ENCODE results near the gene ERP29.
"Not testable (repeated sequence)": the region's sequence is repeated elsewhere in the genome, so short reads cannot be mapped to it uniquely, and the experiment has no call there.

The ERP29 gene

DNA sequence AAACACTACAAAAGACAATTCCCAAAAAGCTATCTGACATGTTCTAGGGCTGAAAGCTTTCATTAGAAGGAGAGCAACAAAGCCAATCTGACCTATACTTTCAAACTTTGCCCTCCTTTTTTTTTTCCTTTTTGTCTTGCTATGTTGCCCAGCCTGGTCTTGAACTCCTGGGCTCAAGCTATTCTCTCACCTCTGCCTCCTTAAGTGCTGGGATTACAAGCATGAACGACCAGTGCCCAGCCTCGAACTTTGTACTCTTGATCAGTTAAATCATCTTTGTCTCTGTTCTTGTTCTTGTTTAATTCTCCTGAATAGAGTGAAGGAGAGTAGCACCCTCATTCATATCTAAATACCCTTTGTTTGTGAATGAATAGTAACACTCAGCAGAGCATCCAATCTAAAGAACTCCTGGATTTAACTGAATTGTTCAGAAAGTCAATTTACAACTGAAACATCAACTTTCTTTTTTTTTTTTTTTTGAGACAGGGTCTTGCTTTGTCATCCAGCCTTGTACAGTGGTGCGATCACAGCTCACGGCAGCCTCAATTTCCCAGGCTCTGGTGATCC, 22.1 kb downstream of the ERP29 start:
- FAIRE-seq: no peak
- TF ChIP-seq, protein P1, sequence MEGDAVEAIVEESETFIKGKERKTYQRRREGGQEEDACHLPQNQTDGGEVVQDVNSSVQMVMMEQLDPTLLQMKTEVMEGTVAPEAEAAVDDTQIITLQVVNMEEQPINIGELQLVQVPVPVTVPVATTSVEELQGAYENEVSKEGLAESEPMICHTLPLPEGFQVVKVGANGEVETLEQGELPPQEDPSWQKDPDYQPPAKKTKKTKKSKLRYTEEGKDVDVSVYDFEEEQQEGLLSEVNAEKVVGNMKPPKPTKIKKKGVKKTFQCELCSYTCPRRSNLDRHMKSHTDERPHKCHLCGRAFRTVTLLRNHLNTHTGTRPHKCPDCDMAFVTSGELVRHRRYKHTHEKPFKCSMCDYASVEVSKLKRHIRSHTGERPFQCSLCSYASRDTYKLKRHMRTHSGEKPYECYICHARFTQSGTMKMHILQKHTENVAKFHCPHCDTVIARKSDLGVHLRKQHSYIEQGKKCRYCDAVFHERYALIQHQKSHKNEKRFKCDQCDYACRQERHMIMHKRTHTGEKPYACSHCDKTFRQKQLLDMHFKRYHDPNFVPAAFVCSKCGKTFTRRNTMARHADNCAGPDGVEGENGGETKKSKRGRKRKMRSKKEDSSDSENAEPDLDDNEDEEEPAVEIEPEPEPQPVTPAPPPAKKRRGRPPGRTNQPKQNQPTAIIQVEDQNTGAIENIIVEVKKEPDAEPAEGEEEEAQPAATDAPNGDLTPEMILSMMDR (IDR thresholded peaks at IDR 0.05; ENCODE audit: insufficient read depth, missing control alignments): no peak
- DNase-seq (ENCODE audit: insufficient read length, low spot score): no peak

DNA sequence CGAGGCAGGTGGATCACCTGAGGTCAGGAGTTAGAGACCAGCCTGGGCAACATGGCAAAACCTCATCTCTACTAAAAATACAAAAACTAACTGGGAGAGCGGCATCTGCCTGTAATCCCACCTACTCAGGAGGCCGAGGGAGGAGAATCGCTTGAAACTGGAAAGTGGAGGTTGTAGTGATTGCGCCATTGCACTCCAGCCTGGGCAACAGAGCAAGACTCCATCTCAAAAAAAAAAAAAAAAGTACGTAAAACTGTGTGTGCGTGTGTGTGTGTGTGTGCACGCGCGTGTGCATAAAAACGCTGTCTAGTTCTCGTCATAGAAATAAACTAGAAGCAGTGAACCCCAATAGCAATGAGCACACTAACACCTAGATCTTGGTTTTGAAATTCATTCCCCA, 23.4 kb downstream of the ERP29 start:
- not testable (repeated sequence) for FAIRE-seq; DNase-seq (ENCODE audit: insufficient read length, low spot score)

DNA sequence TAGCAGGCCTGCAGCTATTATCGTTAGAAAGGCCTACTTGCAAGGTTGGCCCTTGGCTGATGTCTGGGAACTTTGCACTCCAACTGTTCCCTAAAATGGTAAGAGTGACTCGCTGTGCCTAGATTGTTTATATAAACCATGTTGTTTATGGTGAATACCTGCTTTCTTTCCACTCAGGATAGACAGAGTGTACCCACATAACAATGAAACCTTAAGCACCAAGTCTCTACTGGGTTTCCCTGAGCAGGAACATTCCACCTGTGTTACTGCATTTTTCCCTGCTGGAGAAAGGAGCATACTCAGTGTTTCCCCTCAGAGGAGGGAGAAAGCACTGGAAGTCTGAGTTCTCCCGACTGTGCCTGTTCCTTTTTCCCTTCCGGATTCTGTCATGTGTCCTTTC, 32.8 kb downstream of the ERP29 start:
- TF ChIP-seq, protein P1 (IDR thresholded peaks at IDR 0.05; ENCODE audit: insufficient read depth, missing control alignments): no peak
- DNase-seq (ENCODE audit: insufficient read length, low spot score) (no peak), FAIRE-seq (no peak)

DNA sequence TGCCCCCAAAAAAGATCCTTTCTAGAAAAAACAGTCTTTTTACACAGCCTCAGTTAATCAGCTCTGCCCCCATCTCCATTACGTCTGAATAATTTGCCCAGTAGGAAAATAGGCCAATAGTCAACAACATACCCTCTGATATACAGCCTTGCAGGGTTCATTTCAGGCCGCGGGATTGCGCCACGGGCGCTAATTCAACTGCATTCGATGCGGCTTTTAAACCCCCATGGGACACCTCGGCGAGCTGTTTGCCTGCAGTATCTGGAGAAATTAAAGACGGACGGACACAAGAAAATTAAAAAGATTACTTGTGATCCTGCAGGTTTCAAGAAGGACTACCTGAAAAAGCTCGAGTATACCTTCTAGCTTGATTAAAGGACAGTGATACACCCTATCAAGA, 36.1 kb downstream of the ERP29 start:
- FAIRE-seq: no peak
- TF ChIP-seq, protein P1 (IDR thresholded peaks at IDR 0.05; ENCODE audit: insufficient read depth, missing control alignments): no peak
- DNase-seq (ENCODE audit: insufficient read length, low spot score): no peak

DNA sequence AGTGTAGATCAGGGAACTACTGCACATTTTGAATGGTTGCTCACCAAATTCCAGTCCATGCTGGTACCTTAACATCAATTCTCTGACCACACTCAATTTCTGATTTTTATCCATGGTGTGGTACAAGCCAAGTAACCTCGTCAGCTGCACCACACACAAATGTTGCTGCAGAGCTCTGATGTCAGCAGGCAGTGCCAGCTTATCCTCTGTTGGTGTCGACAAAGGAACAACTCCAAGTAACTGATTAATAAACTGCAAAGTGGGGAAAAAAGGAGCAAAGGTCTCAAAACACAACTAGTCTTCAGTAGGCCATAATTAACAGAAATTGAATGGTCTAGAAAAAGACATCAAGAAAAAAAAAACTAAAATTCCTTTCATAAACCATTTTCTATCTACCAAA, 47.9 kb downstream of the ERP29 start:
- no peak for DNase-seq (ENCODE audit: insufficient read length, low spot score)
- TF ChIP-seq, protein P1 (IDR thresholded peaks at IDR 0.05; ENCODE audit: insufficient read depth, missing control alignments): no peak
- no peak for FAIRE-seq

DNA sequence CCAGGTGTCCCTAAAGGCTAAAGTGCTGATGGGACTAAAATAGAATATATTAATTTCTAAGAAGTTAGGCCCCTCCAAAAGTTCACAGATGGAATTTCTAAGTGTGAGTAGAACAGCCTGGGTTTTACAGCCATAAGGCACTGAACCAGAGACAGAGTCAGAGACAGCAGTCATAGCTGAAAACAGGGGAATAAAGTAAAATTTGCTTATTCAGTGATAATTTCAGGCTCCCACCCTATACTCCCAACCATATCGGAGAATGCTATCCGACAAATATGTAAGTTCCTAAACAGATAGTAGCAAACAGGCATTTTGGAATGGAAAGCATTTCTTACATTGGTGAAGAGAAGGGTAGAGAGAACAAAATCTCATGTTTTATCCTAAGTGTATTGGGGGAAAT, 50.0 kb downstream of the ERP29 start:
- DNase-seq (ENCODE audit: insufficient read length, low spot score): no peak
- TF ChIP-seq, protein P1 (IDR thresholded peaks at IDR 0.05; ENCODE audit: insufficient read depth, missing control alignments): no peak
- no peak for FAIRE-seq

DNA sequence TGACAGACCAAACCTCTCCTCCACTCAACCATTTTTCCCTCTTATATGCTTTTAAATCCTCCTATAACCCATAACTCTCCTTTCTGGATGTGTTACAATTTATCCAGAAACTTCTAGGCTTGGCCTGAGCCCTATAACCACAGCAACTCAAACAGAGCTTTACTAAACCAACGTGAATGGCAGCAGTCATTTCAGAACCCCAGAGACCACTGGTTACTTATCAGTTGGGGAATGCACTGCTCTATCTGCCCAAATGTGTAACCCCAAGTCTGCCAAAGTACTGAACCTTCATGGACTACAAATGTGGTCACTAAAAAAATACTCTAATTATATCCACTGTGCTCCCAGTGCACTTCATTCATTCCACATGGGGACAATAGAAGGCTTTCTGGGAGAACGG, 53.3 kb downstream of the ERP29 start:
- DNase-seq (ENCODE audit: insufficient read length, low spot score) (no peak), FAIRE-seq (no peak)
- TF ChIP-seq, protein P1 (IDR thresholded peaks at IDR 0.05; ENCODE audit: insufficient read depth, missing control alignments): no peak
